Left cardiac atrium (tissue), 4 donors: Measurements from ENCODE around the gene MASP2. TPM values are rescaled to one million over a fixed set of nuclear protein-coding genes. Genes with fewer than 3 reads are reported as not detected.
"Not testable (repeated sequence)": the region's sequence is repeated elsewhere in the genome, so short reads cannot be mapped to it uniquely, and the experiment has no call there.

Experiments used
- ATAC-seq, 2 donors: fragments of 200-7000 bp; cut with Tn5 transposase; one replicate each; pipeline ENCODE4 v1.9.1; 2020; ENCODE audit warnings: mild to moderate bottlenecking in 2 of 2, moderate library complexity in 2 of 2
- DNase-seq: peaks from one replicate; pipeline ENCODE4 v3.0.0-alpha.2; 2020
- intact Hi-C, 2 donors: fragments of 100-400 bp; cut with DNase I; formaldehyde crosslinking; loops; one replicate each; pipeline versions ENCODE4 v1.14.1 to v1.15.1; 2022 to 2023
- long read RNA-seq: library from polyadenylated mRNA; unstranded; transcript quantifications from one replicate; pipeline ENCODE4 v2.0.0, GENCODE V29; 2021
- total RNA-seq, 2 donors: library from RNA; stranded (reverse); fragmentation: NEBNext Ultra II Directional; extraction: Animal tissue kit (Norgen Biotek cat#: 25700); gene quantifications; one replicate each; pipeline ENCODE4 v1.2.1, GENCODE V29; 2021
- donor health status: DM: no; HTN: yes; CAD: no.
- donor health status: DM: no; HTN: yes; CAD: no; lungs with severe emphysema.
- donor health status: DM: yes; HTN: yes; CAD: no.
- donor health status: Dilated cardiomyopathy.

MASP2 gene
- not detected for total RNA-seq
- long read RNA-seq: 0 reads

- peak; percentile 19 to 25 for ATAC-seq
- DNase-seq: no peak
- intact Hi-C loops: no loop called here
Observed at GRCh38 chr1:11046625-11047365, at the start of gene MASP2. MASP2 (minus strand) TSS chr1:11047239; CDS start chr1:11047207, 32 bp downstream.

GRCh38 chr1:11083784-11084183, 36.7 kb upstream of the MASP2 start:
- intact Hi-C loops, ATAC-seq, DNase-seq: not testable (repeated sequence)

GRCh38 chr1:11080931-11081330, 33.9 kb upstream of the MASP2 start:
- intact Hi-C loops: no loop called here
- no peak for DNase-seq
- ATAC-seq: no peak

DNA sequence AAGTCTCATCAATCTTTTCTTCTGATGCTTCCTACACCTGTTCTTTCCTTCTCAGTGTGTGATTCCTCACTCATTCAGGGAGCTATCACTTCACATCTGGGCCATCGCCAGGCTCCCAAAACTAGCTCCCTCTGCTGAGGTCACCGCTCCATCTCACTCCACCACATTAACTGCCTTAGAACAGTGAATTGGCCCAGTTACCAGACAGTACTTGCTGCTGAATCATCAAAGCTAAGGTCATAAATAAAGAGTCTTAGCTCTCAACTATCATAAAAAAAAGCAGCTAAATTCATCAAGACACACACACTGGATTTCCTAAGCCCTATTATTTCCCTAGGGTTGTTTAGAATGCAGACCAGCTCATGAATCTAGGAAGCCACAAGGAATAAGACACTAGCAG, 31.6 kb upstream of the MASP2 start:
- intact Hi-C loops: no loop called here
- no peak for ATAC-seq
- no peak for DNase-seq

- intact Hi-C loops, ATAC-seq, DNase-seq: not testable (repeated sequence)
Observed at GRCh38 chr1:11073398-11073797, 26.4 kb upstream of the MASP2 start.

DNA sequence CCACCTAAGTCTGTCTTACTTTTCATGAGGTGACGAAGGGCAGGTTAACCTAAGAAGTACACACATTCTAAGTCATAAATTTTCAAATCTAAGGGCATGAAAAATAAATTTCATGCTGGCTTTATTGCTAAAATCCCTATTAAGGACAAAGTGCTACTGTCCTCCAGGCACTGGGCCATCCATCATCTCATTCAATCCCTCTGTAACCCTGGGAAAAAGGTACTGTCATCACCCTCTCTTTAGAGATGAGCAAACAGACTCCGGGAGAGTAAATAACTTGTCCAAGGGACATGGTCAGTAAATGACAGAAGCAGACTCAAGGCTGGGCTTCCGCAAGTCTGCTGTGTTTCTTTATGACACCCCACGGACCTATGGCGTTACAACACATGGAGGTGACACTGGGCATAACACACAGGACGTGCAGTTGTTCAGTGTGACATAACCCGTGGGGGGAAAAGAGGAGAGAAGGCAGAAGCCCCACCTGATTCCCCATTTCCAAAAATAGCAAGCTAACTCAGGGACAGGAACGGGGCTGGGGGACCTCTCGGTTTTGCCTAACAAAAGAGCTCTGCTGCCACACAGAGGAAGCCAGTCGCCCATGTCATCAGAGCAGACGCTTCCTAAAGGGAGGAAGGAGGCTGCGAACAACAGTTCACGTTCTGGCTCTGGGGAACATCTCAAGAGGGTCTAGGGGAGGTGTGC, 25.3 kb upstream of the MASP2 start:
- intact Hi-C loops: no loop called here
- DNase-seq: no peak
- ATAC-seq: no peak

DNA sequence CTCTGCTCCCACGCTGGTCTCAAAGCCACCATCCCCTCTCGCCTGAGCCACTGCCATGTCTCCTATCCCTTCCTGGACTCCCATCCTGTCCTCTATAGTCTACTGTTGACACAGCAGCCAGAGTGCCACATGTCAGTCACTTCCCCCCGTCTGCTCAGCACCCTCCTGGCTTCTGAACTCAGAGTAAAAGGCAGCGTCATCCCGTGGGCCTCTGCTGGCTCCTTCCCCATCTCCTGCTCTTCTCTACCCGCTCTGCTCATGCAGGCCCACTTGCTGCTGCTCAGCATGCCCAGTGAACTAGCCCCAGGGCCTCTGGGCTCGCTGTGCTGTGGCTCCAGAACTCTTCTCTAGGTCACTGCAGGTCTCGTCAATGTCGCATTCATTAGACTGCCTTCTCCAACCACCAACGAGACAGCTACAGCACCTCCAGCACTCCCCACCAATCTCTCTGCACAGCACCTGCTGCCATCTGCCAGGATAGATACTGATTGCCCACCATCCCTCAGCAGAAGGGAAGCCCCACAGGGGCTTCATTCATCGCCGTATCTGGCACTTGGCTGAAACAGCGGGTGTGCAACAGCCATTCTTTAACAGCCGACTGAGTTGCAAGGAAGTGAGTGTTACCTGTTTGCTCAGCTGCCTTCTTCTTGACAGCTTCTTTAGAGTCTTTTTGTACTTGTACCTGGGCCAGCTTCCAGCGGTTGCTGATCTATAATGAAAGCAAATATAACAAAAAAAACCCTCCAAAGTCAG, 24.6 kb upstream of the MASP2 start:
- DNase-seq (no peak), ATAC-seq (no peak)
- intact Hi-C loops: no loop called here

DNA sequence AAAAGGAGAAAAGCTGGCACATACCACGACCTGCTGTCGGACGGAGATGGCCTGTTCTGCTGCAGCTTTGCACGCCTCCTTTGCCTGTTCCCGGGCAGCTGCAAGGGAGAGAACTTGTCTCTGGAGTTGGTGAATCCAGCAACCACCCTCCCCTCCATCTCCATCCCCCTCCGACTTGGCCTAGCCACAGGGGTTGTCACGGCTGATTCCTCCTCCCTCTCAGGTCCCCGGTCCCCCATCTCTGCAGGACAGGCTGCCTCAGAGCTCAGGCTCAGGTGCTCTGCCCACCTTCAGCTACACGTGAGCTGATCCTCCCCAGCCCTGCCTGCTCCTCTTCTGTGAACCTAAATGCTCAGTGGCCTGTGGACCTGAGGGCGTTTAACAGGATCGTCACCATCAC, 23.8 kb upstream of the MASP2 start:
- intact Hi-C loops: no loop called here
- no peak for ATAC-seq

DNA sequence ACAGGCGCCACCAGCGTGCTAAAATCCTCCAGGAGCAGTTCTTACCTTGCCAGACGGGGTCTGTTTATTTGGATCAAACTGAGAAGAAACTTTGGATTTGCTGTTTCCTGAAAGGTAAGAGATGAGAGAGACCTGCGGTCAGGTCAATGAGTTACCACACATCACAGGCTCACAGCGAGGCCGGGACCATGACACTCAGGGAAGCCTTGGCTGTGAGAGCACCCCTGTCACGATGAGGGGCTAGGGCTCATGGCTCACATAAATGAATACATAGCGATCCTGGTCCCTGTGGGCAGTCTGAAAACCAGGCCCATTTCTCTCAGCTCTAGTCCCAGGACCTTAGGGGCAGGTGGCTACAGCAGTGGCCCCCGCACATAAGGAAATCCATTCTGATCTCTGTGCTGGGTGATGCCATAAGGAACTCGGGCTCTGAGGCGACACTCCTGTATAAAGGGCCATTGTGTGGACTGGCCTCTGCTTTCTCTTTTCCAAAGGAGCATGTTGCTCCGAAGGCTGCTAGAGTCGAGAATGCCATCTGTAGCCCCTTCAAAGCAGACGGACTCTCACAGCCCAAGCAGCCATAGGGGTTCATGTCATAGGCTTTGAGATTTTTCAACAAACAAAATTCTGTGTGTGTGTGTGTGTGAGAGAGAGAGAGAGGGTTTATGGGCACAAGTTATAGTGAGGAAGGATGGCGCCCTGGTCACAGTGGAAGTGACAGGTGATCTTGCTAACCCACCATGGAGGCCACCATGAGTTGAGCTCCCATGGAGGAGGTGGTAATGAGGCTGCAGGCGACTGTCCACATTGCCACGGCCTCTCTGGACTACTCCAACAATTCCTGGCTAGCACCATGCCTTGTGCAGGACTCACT, 21.8 kb upstream of the MASP2 start:
- DNase-seq (no peak), ATAC-seq (no peak)
- intact Hi-C loops: no loop called here

More for the DNA sequence above, 23.8 kb upstream of the MASP2 start:
- DNase-seq: no peak

GRCh38 chr1:11067716-11068599, 20.9 kb upstream of the MASP2 start:
- ATAC-seq: no peak
- intact Hi-C loops: no loop called here
- no peak for DNase-seq

GRCh38 chr1:11065796-11066195, 18.8 kb upstream of the MASP2 start:
- intact Hi-C loops: no loop called here
- no peak for ATAC-seq
- DNase-seq: no peak

DNA sequence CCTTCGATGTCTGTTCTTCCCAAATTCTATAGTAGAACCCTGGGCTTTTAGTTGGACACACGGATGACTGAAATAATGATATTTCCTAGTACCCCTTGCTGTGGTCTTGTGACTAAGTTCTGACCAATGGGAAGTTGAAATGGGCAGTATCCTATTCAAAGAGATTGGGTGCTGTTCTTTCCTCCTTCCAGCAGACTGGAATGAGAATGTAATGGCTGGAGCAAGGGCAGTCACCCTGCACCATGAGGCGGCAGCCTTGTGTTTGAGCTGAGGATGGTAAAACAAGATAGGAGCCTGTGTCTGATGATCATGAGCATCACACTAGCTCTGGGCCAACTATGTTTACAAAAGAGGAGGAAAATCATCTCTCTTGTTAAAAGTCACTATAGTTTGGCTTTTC, 17.9 kb upstream of the MASP2 start:
- no peak for DNase-seq
- intact Hi-C loops: no loop called here
- ATAC-seq: no peak

GRCh38 chr1:11063937-11064537, 17.0 kb upstream of the MASP2 start:
- ATAC-seq, DNase-seq, intact Hi-C loops: not testable (repeated sequence)

DNA sequence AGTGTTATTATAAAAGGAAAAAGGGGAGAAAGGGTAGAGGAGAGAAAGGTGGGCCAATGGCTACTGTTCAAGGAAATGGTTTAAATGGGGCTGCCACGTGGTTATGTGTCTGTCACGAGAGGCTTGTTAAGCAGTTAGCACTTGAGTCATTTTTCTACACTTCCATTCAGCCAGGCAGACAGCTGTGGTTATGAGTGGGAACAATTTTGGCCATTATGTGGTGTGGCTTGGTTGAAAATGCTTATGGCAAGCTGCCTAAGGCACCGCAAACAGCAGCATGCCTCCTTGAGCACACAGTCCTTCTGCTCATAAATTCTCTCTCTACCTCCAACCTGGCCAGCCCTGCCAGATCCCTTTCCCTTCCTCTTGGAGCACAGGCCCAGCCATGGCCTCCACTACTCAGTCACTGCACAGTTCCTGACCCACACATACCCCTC, 15.9 kb upstream of the MASP2 start:
- DNase-seq: no peak
- no peak for ATAC-seq
- intact Hi-C loops: no loop called here

- DNase-seq: no peak
- ATAC-seq: no peak
- intact Hi-C loops: no loop called here
Observed at GRCh38 chr1:11061652-11062365, 14.8 kb upstream of the MASP2 start.

DNA sequence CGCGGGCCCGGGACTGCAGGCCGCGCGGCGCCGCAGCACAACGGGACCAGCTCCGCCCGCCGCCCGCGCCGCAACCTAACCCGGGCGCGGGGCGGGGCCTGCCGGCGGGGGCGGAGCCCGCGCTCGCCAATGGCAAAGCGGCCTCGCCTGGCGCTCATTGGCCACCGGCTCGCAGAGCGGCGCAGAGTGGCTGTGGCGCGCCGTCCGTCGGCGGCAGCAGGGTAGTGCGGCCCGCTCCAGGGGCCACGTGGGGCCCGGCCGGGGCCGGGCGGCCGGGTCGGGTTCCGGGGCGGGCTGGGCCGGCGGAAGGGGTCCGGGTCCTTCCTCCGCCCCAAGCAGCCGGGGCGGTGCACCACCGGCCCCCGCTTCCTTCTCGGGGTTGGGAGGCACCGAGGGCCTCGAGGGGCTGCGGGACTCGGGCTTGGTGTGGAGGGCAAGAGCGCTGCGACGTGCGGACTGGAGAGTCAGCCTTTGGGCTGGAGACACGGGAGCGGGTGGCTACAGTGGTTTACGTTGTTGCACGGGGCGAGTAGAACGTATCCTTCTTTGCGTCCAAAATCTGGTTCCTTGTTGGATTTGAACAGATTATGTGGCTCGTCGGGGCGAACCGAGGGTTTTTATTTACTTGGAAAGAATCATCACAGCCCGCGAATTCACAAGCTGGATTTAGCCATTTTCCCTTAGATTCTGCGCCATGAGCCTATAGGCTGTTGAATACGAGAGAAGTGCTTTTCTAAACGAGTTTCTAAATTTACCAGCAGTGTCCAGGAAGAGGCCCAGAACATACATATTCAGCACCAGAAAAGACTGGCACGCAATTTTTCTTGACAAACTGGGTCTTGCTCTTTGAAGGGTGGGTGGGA, 13.2 kb upstream of the MASP2 start, which contains the start of gene SRM:
Gene SRM (minus strand): TSS at position 51 of the 863 bp plus-strand sequence. CDS start 75 bp downstream, outside the sequence.
- intact Hi-C loops: no loop called here
- DNase-seq: peak; percentile 93
- ATAC-seq: peak; percentile 99
